ENCODE data around the gene DHRS9. TPM values are rescaled to one million over a fixed set of nuclear protein-coding genes. Genes with fewer than 3 reads are reported as not detected.

DHRS9 gene
- total RNA-seq, 1 donor from 2014 or later, result 5.8 TPM

- TF ChIP-seq, protein P1, sequence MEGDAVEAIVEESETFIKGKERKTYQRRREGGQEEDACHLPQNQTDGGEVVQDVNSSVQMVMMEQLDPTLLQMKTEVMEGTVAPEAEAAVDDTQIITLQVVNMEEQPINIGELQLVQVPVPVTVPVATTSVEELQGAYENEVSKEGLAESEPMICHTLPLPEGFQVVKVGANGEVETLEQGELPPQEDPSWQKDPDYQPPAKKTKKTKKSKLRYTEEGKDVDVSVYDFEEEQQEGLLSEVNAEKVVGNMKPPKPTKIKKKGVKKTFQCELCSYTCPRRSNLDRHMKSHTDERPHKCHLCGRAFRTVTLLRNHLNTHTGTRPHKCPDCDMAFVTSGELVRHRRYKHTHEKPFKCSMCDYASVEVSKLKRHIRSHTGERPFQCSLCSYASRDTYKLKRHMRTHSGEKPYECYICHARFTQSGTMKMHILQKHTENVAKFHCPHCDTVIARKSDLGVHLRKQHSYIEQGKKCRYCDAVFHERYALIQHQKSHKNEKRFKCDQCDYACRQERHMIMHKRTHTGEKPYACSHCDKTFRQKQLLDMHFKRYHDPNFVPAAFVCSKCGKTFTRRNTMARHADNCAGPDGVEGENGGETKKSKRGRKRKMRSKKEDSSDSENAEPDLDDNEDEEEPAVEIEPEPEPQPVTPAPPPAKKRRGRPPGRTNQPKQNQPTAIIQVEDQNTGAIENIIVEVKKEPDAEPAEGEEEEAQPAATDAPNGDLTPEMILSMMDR (IDR thresholded peaks at IDR 0.05; ENCODE audit: insufficient read depth, low read length, severe bottlenecking), result no peak
- Histone ChIP-seq H3K36me3 (ENCODE audit: control insufficient read depth, insufficient read depth, low read length) (no peaks in the 10 kb centered on the region), H3K4me3 (ENCODE audit: low read depth, low read length) (no peak overlapping the region), H3K27me3 (ENCODE audit: control insufficient read depth, insufficient read depth, low read length) (no peaks in the 10 kb centered on the region)
- FAIRE-seq, result no peak
- no peak for DNase-seq (ENCODE audit: low read depth)
Measured at GRCh38 chr2:169066897-169067296, 2.5 kb upstream of the DHRS9 start.

- Histone ChIP-seq H3K4me3 (ENCODE audit: low read depth, low read length) (no peak overlapping the region), H3K36me3 (ENCODE audit: control insufficient read depth, insufficient read depth, low read length) (no peaks in the 10 kb centered on the region), H3K27me3 (ENCODE audit: control insufficient read depth, insufficient read depth, low read length) (no peaks in the 10 kb centered on the region)
- DNase-seq (ENCODE audit: low read depth) (no peak), FAIRE-seq (no peak)
- TF ChIP-seq, protein P1 (IDR thresholded peaks at IDR 0.05; ENCODE audit: insufficient read depth, low read length, severe bottlenecking), result no peak
Measured at GRCh38 chr2:169069833-169070232, 470 bp downstream of the DHRS9 start.

GRCh38 chr2:169071455-169071854, 2.1 kb downstream of the DHRS9 start:
- Histone ChIP-seq H3K27me3 (ENCODE audit: control insufficient read depth, insufficient read depth, low read length) (no peaks in the 10 kb centered on the region), H3K4me3 (ENCODE audit: low read depth, low read length) (no peak overlapping the region), H3K36me3 (ENCODE audit: control insufficient read depth, insufficient read depth, low read length) (no peaks in the 10 kb centered on the region)
- no peak for FAIRE-seq
- TF ChIP-seq, protein P1 (IDR thresholded peaks at IDR 0.05; ENCODE audit: insufficient read depth, low read length, severe bottlenecking), result no peak
- no peak for DNase-seq (ENCODE audit: low read depth)

GRCh38 chr2:169072163-169072925, 3.0 kb downstream of the DHRS9 start:
- TF ChIP-seq, protein P1 (IDR thresholded peaks at IDR 0.05; ENCODE audit: insufficient read depth, low read length, severe bottlenecking), result no peak
- no peak for DNase-seq (ENCODE audit: low read depth)
- H3K36me3 ChIP-seq (ENCODE audit: control insufficient read depth, insufficient read depth, low read length), result no peaks in the 10 kb centered on the region
- H3K27me3 ChIP-seq (ENCODE audit: control insufficient read depth, insufficient read depth, low read length), result no peaks in the 10 kb centered on the region
- no peak overlapping the region for H3K4me3 ChIP-seq (ENCODE audit: low read depth, low read length)
- FAIRE-seq, result no peak

GRCh38 chr2:169073211-169073962, 4.0 kb downstream of the DHRS9 start:
- TF ChIP-seq, protein P1 (IDR thresholded peaks at IDR 0.05; ENCODE audit: insufficient read depth, low read length, severe bottlenecking), result no peak
- DNase-seq (ENCODE audit: low read depth), result no peak
- Histone ChIP-seq H3K36me3 (ENCODE audit: control insufficient read depth, insufficient read depth, low read length) (no peaks in the 10 kb centered on the region), H3K27me3 (ENCODE audit: control insufficient read depth, insufficient read depth, low read length) (no peaks in the 10 kb centered on the region), H3K4me3 (ENCODE audit: low read depth, low read length) (no peak overlapping the region)
- FAIRE-seq, result no peak
